Kidney tubule cell (primary cell): ENCODE measurements around the gene CACNA1H.
"Not testable (repeated sequence)": the region's sequence is repeated elsewhere in the genome, so short reads cannot be mapped to it uniquely, and the experiment has no call there.

Source experiments
- DNase-seq: peaks from one replicate; pipeline ENCODE4 v3.0.0-alpha.2; 2018; ENCODE audit warnings: low spot score

CACNA1H gene

GRCh38 chr16:1193825-1194581 is 41.1 kb downstream of the CACNA1H start:
- no peak for DNase-seq

- no peak for DNase-seq
Measured at GRCh38 chr16:1194665-1195392, 41.9 kb downstream of the CACNA1H start.

- no peak for DNase-seq
Measured at GRCh38 chr16:1195393-1195666, 42.4 kb downstream of the CACNA1H start.

- DNase-seq, result no peak
Measured at GRCh38 chr16:1196494-1196893, 43.6 kb downstream of the CACNA1H start.

GRCh38 chr16:1197237-1197866 is 44.4 kb downstream of the CACNA1H start:
- no peak for DNase-seq

- DNase-seq, result no peak
Measured at GRCh38 chr16:1198194-1198593, 45.3 kb downstream of the CACNA1H start.

GRCh38 chr16:1198671-1199346 is 45.9 kb downstream of the CACNA1H start:
- not testable (repeated sequence) for DNase-seq

GRCh38 chr16:1199347-1200013 is 46.6 kb downstream of the CACNA1H start:
- DNase-seq, result no peak

- no peak for DNase-seq
Measured at GRCh38 chr16:1200014-1200627, 47.2 kb downstream of the CACNA1H start.

- DNase-seq, result no peak
Measured at GRCh38 chr16:1201444-1201843, 48.5 kb downstream of the CACNA1H start.

- DNase-seq, result no peak
Measured at GRCh38 chr16:1202274-1202673, 49.4 kb downstream of the CACNA1H start.

GRCh38 chr16:1204933-1205332 is 52.0 kb downstream of the CACNA1H start:
- DNase-seq, result no peak

- DNase-seq, result no peak
Measured at GRCh38 chr16:1206326-1206725, 53.4 kb downstream of the CACNA1H start.

GRCh38 chr16:1206786-1207185 is 53.9 kb downstream of the CACNA1H start:
- DNase-seq, result no peak

GRCh38 chr16:1208239-1208830 is 55.4 kb downstream of the CACNA1H start:
- DNase-seq, result no peak

GRCh38 chr16:1209081-1209480 is 56.2 kb downstream of the CACNA1H start:
- no peak for DNase-seq

GRCh38 chr16:1210461-1210860 is 57.6 kb downstream of the CACNA1H start:
- DNase-seq, result no peak

GRCh38 chr16:1211451-1212268 is 58.8 kb downstream of the CACNA1H start:
- DNase-seq, result no peak

- no peak for DNase-seq
Measured at GRCh38 chr16:1212616-1213194, 59.8 kb downstream of the CACNA1H start.

GRCh38 chr16:1213231-1213630 is 60.3 kb downstream of the CACNA1H start:
- DNase-seq, result no peak
